NCI-H345 (cell line): ENCODE results near the gene SLC66A1.
A peak's percentile ranks its signal among the peaks of the same experiment; 100 is the strongest.

ENCODE experiments used
- DNase-seq: peaks from one replicate; lab custom pipeline; 2025; lab: John Stamatoyannopoulos, UW

SLC66A1 gene

DNA sequence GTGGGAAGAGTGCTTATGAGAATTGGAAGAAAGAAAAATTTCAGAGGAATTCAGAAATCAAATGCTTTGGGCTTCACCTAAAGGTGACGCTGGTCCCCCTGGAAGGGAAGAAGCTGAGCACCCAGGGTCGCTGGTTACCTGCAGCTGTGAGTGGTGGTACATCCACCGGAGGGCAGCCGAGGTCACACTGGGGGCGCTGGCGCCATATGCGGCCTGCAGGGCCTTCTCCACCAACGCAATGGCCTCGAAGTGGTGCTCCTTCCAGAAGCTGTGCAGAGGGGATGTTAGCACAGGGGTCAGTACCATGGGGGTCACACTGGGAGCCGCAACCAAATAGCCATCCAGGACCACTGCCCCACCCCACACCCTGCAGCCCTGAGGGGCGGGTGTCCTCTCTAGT is 6.2 kb upstream of the SLC66A1 start:
- no peak for DNase-seq

DNA sequence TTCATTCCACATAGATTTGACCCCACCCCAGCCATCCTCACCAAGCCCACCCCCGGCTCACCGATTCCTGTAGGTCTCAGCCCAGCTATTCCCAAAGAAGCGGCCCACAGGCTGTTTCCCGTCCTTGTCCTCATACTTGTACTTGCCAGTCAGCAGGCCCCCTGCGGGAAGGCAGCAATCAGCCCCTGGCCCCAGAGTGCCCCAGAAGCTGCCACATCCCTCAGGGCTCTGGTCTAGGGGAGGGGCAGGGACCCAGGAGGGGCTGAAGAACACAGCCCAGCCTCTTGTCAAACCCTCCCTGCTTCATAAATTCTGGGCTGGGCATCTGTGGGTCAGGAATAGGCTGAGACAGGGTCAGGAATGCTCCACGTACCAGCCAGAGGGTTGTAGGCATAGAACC is 5.2 kb upstream of the SLC66A1 start:
- DNase-seq = no peak

DNA sequence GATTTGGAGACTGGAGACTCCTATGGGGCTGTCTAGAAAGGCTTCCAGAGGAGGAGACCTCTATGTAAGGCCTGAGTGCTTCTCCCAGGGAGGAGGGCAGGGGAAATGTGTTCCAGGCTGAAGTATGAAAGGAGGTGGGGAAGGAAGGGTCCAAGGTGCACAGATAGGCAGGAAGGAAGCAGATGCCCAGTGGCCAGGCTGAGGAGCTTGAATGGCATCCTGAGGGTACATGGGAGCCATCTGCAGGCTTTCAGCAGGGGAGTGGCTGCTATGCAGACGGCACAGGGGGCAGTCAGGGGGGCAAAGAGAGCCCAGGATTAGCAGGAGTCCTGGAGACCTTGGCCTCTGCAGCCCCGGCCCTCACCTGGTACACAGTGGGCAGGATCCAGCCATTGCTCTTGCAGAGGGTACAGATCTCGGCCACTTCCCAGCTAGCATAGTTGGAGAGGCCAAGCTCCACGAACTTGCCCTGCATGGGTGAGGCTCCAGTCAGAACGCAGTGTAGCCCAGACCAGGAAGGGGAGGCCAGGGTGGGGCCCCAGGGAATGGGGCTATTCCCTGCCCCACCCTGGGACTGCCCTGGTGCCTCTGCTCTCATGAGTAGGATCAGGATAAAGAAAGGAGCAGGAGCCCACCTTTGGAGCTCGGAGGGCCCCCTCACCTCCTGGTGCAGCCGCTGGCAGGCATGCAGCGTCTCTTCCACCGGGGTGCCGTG is 4.2 kb upstream of the SLC66A1 start:
- no peak for DNase-seq

DNA sequence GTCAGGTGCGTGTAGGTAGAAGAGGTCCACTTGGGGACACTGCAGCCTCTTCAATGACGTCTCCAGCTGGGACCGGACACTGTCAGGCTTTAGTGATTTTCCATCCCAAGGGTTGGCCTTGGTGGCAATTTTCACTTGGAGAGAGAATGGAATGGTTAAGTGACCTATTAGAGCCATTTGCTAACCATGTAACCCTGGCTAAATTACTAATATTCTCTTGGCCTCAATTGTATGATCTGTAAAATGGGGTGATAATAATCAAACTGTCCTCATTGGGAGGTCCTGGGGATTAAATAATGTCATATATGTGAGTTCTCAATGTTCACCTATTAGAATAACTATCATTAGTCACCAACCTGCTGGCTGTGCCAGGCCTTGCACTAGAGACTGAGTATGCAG is 3.6 kb upstream of the SLC66A1 start:
- DNase-seq = no peak

DNA sequence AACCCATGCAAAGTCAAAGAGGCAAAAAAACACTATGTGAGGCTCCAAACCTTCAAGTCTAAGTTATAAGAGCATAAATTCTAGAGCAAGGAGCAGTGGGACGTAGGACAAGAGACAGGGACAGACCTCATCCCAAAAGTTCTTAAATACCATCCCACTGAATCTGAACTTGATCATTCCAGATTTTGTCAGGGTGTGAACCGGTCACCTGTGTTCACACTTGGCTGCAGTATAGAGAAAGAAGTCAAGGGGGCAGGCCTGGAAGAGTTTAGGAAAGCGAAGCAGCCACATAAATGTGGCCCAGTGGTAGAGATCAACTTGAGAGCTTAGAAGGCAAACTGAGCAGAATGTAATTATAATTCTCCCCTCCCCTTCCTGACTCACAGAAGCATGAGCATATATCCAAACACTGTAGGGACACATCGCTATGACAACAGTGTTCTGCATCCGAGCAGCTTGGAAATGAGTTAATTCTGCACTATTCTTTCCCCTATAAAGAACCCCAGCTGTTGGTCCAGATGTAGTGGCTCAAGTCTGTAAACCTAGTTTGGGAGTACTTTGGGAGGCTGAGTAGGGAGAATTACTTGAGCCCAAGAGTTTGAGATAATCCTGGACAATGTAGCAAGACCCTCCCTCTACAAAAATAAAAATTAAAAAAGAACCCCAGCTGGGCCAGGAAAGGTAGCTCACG is 2.9 kb upstream of the SLC66A1 start:
- DNase-seq = no peak

DNA sequence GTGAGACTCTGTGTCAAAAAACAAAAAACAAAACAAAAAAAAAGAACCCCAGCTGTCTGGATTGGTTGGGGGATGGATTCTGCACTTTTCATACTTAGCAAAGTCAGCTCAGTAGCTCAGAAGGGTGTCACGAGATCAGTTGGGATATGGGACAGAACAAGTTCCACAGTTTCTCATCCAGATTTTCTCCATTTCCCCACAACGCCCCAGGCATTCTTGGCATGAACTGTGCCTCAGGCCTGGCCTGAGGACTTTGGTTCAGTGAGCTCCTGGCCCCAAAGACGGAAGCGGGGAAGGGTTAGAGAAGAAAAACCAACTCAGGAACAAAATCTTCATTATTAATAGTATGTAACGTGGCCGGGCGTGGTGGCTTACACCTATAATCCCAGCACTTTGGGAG is 2.1 kb upstream of the SLC66A1 start:
- DNase-seq = no peak

DNA sequence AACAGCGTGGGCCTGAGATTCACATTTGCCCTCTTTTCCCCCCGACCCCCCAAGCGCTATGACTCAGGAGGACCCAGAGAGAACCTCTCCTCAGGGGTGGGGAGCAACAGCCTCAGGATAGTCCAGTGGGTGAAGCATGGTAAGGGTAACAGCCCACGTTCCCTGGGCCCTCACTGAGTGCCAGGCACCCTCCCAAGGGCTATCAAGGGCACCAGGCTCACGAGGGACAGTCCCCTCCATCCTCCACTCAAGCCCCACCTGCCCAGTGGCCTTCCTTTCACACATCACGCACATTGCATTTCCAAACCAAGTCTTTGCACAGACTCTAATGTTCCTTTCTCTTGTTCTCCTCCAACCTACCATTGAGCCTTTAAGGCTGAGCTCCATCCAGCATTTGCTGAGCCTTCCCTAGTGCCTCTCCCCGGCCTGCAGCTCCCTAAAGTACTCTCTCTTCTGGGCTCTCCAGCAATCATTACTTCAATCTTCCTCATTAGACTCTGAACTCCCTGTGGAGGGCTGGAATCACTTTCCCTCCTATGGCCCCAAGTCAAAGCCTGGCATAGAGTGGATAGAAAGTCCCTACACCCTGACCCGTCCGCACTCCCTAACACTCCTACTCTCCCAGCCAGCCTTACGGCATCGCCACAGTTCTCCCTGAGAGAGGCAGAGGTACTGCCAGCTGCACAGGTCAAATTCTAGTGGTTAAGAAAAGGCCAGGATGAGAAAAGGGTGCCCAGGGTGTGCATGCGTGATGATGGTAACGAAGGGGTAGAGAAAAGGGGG is 1.2 kb upstream of the SLC66A1 start:
- peak; percentile 37 for DNase-seq

DNA sequence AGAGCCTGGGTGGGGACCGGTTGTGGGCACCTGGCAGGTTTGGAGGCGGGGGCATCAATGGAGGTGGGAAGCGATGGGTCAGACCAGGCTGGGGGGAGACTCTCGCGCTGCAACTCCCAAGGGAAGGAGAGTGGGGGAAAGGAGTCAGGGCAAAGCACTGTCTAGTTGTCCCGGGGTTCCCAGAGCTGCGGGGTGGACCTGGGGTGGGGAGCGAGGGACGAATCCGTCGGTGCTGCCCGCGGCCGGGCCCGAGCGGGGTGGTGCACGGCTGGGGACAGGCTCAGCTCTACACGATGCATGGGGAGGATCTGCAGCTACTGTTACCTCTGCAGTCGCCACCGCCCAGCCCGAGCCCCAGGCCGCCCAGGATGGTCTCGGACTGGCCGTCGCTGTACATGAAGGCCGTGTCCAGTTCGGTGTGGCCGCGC is 609 bp upstream of the SLC66A1 start:
- peak; percentile 37 for DNase-seq

DNA sequence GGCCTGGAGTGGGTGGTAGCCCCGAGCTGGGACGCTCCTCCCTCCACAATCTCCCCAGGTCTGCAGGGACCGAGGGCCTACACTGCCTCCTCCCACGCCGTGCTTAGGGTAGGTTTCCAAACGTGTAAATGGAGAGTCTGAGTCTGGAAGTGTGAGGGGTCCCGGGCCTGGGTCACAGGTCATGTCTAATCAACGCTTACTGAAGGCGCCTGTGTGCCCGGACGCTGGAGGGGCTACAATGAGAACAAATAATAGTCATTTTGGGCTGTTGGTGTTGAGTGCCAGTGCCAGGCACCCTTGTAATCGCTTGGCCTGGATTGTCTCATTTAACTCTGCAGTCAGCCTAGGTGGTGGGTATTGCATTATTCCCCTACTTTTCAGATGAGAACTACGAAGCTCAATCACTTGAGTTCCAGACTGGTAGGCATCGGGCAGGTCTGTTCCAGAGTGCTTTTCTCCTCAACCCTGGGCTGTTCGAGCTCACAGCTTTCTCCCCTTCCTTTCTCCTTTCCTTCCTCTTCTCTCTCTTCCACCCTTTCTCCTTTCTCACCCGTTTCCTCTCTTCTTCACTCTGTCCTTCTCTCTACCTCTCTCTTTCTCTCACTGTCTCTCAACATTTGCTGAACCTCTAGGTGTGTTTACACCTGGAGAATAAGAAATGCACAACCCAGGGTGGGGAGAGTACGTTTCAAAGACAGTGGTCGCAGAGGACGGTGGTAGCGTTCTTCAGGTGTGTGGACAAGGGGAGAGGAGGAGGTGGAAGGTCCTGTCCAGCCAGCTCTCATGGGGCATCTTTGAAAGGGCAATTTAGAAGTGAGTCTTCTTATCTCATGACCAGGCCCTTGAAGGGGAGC is 883 bp downstream of the SLC66A1 start:
- DNase-seq = no peak

DNA sequence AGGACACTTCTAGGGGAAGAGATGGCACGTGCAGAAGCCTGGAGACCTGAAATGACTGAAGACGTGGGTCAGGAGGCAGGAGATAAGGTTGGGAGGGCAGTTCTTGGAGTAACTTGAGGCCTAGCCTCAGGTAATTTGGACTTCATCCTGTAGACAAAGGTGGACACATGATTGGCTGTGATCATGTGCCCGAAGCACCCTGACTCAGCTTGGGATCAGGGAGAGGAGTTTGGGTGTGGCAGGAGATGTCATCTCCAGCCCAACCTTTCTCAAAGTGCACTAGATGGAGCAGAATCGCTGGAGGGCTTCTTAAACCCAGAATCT is 1.5 kb downstream of the SLC66A1 start:
- no peak for DNase-seq

DNA sequence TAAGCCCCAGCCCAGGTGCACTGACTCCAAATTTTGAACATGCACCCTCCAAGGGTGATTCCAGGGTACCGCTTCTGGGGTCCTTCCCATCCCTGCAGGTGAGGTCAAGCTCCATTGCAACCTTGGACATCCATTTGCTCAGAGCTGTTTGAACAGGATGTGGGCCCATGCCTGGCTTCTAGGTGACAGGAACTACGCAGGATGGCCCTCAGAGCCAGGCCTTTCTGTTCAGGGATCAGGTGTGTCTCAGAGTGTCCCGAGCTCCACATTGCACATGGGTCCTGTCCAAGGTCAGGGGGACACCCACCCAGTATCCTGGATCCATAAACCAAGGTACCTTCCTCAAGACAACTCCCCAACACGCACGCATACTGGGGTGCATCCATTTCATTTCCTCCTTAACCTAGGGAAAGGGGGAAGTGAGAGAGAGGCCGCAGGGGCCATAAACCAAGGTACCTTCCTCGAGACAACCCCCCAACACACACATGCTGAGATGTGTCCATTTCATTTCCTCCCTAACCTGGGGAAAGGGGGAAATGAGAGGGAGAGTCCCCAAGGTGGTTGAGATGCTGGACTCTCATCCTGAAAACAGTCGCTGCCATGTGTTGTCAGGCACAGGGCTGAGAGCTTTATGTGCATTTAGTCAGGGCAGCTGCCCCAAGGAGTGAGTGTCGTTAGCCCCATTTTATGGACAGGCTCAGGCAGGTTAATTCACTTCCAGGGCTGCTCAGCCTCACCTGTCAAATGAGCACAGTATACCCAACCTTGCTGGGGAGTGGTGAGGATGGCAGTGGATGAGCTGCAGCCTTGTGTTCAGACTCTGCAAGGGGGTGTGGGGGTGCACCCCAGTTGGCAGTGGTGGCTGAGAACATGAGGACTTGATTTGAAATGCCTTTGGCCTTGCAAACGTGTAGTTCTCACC is 2.1 kb downstream of the SLC66A1 start:
- DNase-seq = no peak

DNA sequence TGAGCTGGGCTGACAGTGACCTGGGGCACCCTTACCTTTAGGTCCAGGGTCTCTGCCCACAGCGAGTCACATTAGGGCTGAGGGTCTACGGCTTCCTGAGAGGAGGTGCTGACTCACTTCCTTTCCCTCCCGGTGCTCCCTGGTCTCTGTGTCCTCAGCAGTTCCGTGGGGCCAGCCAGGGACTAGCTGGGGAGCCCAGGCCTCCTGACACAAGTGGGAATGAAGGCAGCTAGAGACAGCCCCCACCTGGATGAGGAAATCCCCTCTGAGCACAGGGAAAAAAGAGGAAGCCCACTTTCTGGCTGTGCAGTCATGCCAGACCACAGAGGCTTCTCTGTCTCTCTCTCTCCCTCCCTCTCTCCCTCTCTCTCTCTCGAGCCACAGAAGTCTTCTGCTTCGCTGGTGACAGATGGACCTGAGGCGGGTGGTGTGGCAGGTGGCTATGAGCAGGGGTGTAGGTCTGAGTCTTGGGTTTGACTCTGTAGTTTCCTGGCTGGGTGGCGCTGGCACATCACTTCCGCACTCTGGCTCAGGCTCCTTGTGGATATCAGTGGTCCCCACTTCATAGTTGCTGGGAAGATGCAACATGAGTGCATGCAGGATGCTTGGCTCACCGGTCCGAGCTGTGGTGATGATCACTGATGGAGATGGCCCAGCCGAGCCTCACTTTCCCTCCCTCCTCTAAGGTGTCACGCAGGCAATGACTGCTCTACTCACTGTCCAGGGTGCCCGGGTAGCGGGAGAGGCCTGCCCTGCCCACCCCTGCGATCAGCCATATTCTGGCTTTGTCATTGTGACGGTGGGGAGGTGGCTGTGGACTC is 3.5 kb downstream of the SLC66A1 start:
- no peak for DNase-seq

DNA sequence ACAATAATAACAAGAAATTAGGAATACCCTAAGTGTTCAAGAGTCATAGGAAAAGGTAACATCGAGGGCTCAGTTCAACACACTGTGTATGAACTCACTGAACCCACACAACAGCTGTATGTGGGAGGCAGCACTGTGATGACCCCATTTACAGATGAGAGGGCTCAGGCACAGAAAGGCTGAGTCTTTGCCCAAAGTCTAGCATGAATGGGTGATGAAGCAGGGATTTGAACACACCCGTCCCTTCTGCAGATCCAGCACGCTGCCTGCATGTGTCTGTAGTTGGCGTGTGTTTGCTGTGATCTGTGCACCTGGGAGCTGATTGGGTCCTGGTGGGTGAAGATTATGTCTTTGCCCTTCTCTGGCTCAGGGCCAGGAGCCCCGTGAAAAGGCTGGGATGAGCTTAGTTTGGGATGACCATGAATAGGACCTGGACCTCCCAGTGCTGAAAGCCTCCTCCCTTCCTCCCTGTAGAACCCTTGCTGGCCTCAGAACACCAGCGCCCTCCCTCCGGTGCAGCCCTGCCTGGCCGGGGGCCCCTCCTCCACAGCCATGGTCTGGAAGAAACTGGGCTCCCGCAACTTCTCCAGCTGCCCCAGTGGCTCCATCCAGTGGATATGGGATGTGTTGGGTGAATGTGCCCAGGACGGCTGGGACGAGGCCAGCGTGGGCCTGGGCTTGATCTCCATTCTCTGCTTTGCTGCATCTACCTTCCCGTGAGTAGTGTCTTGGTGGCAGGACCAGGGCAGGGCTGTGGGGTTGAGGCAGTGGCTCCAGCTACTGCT is 5.2 kb downstream of the SLC66A1 start:
- no peak for DNase-seq

DNA sequence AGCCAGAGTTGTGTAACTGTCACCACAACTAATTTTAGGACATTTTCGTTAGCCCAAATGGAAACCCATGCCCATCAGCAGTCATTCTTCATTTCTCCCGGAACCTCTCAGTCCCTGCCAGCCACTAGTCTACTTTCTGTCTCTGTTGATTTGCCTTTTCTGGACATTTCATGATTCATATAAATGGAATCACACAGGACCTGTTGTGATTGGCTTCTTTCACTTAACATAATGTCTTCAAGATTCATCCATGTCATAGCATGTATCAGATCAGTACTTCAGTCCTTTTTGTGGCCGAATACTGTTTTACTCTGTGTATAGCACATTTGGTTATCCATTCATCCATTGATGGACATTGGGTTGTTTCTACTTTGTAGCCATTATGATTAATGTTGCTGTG is 7.1 kb downstream of the SLC66A1 start:
- no peak for DNase-seq

DNA sequence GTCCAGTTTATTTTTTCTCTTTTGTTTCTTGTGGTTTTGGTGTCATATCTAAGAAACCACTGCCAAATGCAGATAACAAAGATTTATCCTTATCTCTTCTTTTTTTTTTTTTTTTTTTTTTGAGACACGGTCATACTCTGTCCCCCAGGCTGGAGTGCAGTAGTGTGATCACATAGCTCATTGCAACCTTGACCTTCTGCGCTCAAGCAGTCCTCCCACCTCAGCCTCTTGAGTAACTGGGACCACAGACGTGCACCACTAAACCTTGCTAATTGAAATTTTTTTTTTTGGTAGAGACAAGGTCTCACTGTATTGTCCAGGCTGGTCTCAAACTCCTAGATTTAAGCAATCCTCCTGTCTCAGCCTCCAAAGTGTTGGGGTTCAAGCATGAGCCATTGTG is 8.9 kb downstream of the SLC66A1 start:
- no peak for DNase-seq

DNA sequence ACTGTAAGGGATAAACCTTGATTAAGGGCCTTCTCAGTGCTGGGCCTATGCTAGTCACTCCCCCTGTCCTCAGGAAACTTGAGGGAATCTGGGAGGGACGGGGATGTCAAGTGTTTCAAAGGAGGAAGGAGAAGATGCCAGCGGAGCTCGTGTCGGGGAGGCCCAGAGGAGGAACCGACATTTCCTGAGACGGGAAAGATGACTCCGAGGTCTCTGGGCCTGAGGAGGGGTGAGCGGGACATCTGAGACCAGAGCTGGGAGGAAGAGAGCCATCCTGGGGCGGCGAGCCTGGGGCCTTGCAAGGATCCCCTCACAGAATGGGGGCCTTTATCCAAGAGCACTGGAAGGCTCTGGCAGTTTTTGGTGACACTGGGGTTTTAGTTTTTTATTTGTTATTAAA is 10.4 kb downstream of the SLC66A1 start:
- no peak for DNase-seq

DNA sequence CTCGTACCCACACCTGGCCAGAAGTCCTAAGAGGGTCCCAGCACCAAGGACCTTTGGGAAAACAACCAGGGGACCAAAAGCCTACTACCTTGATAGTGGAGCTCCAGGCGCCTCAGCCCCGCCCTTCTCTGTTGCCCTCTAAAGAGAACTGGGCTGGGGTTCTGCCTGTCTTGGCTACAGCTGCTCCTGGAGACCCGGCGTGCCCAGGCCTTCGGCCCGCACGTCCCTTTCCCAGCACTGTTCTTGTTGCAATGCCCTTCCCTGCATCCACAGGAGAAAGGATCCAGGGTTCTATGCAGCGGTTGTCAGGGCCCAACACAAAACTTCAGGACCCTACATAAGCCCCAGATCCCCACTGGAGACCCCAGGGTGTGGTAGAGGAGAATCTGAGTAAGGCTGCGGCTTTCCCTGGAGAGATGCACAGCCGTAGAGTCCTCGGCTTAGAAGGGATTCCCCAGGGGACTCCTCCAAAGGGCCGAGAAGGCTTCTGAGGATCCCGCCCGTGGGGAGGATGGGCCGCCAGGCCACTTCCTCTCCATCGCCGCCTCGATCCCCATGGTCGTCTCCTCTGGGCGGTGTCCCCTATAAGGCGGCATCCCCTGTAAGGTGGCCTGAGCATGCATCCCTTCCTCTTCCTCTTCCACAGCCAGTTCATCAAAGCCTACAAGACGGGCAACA is 12.0 kb downstream of the SLC66A1 start:
- no peak for DNase-seq

DNA sequence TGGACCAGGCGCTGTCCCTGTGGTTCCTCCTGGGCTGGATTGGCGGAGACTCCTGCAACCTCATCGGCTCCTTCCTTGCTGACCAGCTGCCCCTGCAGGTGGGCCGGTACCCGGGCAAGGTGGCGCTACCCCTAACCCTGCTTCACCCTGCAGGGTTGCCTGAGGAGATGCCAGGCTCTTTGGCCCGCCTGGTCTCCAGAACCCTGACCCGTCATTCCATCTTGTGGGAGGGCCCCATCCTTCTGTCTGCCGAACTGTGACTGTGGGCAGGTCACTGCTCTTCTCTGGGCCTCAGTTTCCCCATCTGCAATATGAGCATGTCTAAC is 12.5 kb downstream of the SLC66A1 start:
- no peak for DNase-seq

DNA sequence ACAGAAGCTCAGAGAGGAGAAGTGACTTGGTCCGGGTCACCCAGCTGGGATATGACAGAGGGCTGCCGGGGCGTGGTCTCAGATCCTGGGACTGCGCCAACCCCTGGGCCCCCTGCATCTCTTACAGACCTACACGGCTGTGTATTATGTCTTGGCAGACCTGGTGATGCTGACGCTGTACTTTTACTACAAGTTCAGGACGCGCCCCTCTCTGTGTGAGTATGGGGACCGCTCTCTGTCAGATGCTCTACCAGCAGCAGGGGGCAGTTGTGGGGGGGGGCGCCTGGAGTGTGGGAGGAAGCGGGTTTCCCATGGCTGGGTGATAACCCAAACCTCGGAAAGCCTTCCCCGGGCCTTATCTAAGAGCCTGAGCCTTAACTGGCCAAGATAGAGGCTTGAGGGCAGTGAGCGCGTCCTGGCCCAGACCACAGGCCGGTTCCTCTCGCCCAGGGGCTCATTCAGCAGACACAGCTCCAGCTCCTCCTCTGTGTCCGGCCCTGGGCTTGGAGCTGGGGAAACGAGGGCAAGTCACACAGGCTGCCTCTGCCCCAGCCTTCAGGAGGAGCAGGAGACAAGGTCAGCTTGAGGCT is 13.3 kb downstream of the SLC66A1 start:
- DNase-seq = no peak
